ENCODE results near the gene FAM98C.
"Not testable (repeated sequence)": the region's sequence is repeated elsewhere in the genome, so short reads cannot be mapped to it uniquely, and the experiment has no call there.

FAM98C gene

DNA sequence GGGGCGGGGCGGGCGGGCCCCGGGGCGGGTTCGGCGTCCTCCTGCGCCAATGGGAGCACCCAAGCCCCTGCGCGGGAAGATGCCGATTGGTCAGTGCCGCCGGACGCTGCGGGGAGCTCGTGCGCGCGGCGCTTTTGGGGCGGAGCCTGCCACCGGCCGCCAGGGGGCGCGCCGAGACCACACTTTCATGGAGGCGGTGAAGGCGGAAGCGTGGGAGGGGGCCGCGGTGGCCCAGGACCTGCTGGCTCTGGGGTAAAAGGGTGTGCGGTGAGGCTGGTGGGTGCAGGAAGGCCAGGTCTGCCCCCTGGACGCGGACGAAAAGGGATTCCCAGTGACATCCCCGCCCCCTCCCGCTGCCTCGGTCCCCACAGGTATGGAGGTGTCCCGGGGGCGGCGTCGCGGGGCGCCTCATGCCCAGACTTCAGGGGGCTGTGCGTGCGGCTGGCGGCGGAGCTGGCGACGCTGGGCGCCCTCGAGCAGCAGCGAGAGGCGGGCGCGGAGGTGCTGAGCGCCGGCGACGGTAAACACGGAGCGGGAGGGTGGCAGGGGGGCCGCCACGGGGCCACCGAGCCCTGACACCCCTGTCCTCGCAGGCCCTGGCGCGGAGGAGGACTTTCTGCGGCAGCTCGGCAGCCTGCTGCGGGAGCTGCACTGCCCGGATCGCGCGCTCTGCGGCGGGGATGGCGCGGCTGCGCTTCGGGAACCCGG lies at the start of gene FAM98C:
Gene FAM98C (plus strand): TSS at position 127 of the 708 bp plus-strand sequence. CDS start 61 bp downstream, at position 188.
- peak; percentile 93 for DNase-seq

DNA sequence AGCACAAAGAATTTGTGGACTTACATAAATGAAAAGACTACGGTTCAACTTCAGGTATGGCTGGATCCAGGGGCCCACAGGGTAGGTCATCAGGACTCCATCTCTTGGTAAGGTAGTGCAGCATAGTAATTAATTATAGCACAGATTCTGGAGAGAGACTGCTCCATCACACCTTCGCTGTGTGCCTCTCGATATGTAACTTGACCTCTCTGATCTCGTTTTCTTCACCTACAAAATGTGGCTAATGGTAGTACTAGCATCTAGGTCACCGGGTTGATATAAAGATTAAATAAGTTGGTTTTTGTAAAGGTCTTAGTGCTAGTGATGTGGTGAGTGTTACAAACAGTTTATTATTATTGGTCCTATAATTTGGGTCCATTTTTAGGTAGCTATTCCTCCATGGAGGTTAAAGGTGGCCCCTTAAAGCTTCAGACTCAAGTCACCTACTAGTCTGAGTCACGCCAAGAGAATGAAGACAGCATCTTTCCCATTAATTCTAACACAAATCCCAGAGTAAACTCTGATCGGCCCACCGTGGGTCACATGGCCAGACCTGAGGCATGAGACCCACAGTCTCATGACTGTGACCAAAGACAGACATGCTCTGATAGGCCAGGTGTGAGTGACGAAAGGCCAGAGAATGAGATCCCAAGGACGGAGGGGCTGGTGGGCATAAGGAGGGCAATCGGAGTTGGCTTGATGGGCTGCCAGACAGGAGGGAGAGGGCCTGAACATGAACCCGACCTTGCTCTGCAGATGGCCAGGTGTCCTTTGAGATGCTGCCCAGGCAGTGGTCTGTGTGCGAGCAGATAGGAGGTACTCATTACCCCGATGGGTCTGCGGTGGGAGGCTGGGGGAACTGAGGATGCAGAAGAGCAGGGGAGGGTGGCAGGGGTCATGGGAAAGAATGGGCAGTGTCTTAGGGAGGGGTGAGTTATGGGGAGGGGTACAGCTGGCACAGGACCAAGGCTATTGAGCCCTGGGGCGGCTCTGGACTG lies 46.9 kb upstream of the FAM98C start:
- DNase-seq, result no peak

GRCh38 chr19:38358071-38358470 lies 44.8 kb upstream of the FAM98C start:
- no peak for DNase-seq

DNA sequence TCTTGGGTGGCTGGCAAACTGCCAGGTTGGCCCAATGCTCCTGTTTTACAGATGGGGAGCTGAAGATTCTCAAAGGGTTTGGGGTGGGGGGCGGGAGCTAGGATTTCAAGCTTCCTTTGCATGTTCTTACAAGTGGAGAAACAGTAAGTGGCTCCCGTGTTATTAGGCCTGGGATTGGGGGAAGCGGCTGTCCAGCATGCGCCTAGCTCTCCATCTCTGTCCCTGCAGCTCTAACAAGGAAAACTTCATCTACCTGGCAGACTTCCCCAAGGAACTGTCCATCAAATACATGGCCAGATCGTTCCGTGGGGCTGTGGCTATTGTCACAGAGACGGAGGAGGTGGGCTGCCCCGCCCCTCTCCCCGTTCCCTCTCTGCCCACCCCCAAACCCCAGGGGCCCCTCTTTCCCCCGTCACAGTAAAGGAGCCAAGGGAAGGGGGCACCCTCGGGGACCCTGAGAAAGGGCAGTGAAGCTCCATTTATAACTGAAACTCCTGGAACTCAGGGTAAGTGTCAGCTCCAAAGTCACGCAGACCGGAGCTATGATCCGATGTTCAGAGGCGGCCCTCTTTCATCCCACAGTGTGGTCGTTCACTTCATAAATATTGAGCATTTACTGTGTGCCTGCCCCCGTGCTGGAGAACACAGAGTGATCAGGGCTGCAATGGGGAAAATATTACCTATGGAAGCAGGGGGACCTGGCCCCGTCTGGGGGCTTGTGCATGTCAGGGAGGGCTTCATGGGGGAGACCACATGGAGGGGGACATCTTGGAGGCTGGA lies 43.5 kb upstream of the FAM98C start:
- no peak for DNase-seq

- DNase-seq, result no peak
Observed at GRCh38 chr19:38360351-38360750, 42.5 kb upstream of the FAM98C start.

GRCh38 chr19:38360839-38361631 lies 41.9 kb upstream of the FAM98C start:
- DNase-seq, result no peak

GRCh38 chr19:38361633-38362075 lies 41.2 kb upstream of the FAM98C start:
- peak; percentile 87 for DNase-seq

GRCh38 chr19:38362076-38362945 lies 40.6 kb upstream of the FAM98C start:
- peak; percentile 86 for DNase-seq

GRCh38 chr19:38362946-38363688 lies 39.8 kb upstream of the FAM98C start:
- not testable (repeated sequence) for DNase-seq

GRCh38 chr19:38367041-38367440 lies 35.9 kb upstream of the FAM98C start:
- DNase-seq, result no peak

- DNase-seq, result no peak
Observed at GRCh38 chr19:38369584-38369983, 33.3 kb upstream of the FAM98C start.

DNA sequence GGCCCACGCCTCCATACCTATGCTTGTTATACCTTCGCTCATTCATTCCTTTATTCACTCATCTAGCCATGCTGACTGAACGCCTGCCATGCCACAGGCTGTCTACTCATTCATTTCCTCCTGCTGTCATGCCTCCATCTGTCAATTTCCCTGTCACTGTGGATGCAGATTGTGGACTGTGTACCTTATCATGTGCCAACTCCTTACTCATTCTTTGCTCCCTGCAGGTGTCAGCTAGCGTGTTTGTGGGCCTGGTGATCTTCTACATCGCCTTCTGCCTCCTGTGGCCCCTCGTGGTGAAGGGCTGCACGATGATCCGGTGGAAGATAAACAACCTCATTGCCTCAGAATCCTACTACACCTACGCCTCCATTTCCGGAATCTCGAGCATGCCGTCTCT lies 32.6 kb upstream of the FAM98C start:
- DNase-seq, result no peak

GRCh38 chr19:38371081-38371480 lies 31.8 kb upstream of the FAM98C start:
- DNase-seq, result no peak

GRCh38 chr19:38373907-38374331 lies 29.0 kb upstream of the FAM98C start:
- no peak for DNase-seq

DNA sequence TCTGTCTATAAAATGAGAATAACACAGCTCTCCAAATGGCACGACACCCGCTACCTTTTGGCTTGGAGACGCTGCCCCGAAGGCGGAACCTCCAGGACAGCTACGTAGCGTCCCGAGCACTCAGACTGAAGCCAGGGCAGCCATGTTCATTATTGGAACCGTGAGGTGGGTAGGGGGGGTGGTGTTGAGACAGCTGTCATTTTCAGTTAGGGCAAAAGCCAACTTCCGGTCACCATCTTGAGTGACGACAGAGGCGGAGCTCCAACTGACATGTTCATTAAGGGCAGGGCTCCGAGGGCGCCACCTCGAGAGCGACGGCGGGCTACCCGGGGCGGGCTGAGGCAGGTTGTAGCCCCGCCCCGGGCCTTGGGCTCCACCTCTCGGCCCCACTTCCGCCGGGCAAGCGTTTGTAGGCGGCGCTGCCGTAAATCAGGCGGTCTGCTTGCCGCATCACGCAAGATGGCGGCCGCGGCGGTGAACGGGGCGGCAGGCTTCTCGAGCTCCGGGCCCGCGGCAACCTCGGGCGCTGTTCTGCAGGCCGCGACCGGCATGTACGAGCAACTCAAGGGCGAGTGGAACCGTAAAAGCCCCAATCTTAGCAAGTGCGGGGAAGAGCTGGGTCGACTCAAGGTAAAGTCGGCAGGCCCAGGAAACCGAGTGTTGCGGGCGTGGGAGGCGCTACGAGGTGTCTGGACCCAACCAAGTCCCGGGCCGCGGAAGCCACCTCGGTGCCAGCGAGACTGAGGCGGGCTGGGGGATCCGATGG lies 28.4 kb upstream of the FAM98C start, which contains the start of gene PSMD8:
Gene PSMD8 (plus strand): TSS at position 240 of the 766 bp plus-strand sequence. CDS start 31 bp downstream, at position 271.
- peak; percentile 99 for DNase-seq

GRCh38 chr19:38375098-38375493 lies 27.8 kb upstream of the FAM98C start:
- DNase-seq, result no peak

- DNase-seq, result no peak
Observed at GRCh38 chr19:38375748-38376147, 27.1 kb upstream of the FAM98C start.

- DNase-seq, result no peak
Observed at GRCh38 chr19:38376576-38376975, 26.3 kb upstream of the FAM98C start.

GRCh38 chr19:38377052-38377451 lies 25.8 kb upstream of the FAM98C start:
- DNase-seq, result no peak
